NCI-H1694 treated with DMSO at 0.1 percent for 48 hours (cell line): ENCODE data around the gene R3HDM4.

Source experiments
- DNase-seq: peaks from one replicate; lab custom pipeline; 2025; lab: John Stamatoyannopoulos, UW

The R3HDM4 gene

DNA sequence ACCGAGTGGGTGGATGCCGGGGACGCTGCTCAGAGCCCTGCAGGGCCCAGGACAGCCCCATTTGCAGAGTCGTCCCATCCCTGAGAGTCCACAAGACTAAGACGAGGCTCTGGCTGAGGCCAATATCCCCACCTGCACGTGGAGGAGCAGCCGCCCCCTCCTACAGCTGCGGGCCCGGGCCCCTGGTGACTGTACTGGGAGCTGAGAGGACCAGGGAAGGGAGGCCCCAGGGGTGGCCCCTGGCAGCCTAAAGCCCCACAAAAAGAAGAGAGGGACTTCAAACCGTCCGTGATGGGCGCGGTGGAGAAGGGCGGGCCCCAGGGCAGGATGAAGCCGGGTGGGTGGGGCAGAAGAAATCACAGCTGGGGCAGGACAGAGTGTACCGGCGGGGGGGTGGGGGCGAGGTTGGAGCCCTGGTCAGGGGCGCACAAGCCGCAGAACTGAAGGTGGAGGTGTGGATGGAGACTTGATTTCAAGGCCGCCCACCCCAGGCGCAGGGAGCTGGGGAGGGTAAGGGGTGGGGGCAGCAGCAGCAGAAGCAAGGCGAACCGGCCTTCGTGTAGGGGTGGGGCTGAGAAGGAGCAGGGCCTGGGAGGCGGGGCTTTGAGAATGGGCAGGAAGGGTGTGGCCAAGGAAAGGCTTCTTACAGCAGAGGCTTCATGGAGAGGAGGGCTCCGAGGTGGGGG, 40.6 kb downstream of the R3HDM4 start:
- no peak for DNase-seq

- DNase-seq = peak; percentile 7
Measured at GRCh38 chr19:871446-872265, 41.4 kb downstream of the R3HDM4 start.

GRCh38 chr19:870963-871401, 42.0 kb downstream of the R3HDM4 start:
- peak; percentile 51 for DNase-seq

DNA sequence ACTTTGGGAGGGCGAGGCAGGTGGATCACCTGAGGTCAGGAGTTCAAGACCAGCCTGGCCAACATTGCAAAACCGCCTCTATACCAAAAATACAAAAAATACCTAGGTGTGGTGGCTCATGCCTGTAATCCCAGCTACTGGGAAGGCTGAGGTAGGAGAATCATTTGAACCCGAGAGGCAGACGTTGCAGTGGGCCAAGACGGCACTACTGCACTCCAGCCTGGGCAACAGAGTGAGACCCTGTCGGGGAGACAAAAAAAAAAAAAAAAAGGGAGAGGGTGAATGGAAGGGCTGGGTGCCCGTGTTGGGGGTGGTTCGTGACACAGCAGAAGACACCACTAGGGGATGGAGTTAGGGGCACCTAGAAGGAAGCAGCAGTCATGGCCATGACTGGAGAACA, 42.7 kb downstream of the R3HDM4 start:
- DNase-seq = no peak

DNA sequence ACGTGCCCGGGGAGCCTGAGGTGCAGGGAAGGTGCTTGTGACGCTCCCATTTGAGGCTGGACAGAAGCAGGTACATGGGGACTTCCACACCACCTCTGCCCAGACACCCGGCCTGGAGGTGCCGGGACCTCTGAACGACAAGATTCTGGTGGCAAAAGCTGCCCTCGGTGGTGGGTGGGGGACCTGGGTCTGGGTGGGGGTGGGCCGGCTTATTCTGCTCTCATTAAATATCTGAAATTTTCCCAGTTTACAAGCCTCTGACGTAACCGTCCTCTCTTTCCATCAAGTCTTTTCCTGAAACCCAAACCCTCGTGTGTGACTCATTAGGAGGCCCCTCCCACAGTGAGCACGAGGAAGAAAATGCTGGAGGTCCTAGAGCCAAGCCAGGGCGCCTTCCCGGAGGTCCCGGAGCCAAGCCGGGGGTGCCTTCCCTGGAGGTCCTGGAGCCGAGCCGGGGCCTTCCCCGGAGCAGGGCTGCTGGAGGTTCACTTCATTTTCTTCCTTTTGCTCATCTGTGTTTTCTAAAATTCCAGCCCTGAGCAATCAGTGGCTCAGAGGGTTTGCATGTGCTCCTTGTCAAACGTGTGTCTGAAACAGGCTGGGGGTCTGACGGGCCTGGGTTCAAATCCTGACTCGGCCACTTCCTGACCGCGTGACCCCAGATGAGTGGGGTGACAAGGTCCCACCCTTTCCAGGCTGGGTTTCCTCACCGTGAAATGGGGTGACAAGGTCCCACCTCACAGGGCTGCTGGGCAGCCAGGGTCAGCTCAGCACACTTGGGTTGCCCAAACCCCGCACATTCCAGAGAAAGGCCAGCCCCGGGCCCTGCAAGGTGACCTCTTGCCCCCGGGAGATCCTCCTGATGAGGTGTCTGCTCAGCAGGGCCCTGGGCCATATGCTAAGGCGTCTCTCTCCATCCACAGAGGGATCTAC, 43.5 kb downstream of the R3HDM4 start:
- DNase-seq = no peak

- no peak for DNase-seq
Measured at GRCh38 chr19:868458-869244, 44.4 kb downstream of the R3HDM4 start.

DNA sequence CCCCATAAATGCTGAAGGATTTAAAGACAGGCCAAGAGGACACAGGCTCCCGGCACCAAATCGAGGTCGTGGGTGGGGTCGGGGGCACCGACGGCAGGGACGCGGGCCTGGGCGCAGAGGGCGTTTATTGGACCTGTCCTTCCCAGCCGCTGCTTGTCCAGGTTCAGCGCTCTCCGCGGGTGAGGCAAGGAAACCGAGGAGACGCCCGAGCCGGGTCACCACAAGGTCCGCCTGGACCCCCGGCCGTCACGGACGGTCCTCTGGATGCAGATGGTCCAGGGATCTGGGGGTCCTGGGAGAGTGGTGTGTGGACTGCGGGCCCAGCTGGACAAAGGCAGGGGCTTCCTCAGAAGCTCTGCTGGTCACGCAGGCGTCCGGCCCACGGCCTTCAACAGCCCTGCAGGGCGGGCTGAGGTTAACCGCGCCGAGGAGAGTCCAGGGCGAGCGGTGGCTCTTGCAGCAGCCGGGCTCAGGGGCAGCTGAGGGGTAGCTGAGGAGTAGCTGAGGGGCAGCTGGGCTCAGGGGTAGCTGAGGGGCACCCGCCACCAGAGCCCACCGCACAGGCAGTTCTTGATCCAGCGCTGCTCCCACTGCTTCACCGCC, 45.1 kb downstream of the R3HDM4 start:
- DNase-seq = no peak

- no peak for DNase-seq
Measured at GRCh38 chr19:867301-867793, 45.7 kb downstream of the R3HDM4 start.

DNA sequence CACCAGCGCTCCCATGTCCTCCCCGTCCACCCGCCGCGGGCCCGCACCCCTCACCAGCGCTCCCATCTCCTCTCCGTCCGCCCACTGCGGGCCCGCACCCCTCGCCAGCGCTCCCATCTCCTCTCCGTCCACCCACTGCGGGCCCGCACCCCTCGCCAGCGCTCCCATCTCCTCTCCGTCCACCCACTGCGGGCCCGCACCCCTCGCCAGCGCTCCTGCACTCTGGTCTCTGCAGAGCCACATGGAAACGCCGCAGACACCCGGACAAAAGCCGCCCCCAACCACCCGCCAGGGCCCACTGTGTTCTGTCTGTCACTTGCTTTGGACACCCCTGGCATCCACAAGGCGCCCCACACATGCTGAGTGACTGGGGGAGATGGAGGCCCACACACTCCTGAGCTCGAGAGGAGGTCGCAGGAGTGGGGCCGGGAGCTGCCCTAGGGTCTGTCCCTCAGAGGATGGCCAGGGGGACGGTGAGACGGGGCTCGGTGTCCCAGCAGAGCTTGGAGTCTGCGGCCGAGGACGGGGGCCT, 46.2 kb downstream of the R3HDM4 start:
- DNase-seq = no peak

- DNase-seq = no peak
Measured at GRCh38 chr19:863315-863620, 49.8 kb downstream of the R3HDM4 start.

DNA sequence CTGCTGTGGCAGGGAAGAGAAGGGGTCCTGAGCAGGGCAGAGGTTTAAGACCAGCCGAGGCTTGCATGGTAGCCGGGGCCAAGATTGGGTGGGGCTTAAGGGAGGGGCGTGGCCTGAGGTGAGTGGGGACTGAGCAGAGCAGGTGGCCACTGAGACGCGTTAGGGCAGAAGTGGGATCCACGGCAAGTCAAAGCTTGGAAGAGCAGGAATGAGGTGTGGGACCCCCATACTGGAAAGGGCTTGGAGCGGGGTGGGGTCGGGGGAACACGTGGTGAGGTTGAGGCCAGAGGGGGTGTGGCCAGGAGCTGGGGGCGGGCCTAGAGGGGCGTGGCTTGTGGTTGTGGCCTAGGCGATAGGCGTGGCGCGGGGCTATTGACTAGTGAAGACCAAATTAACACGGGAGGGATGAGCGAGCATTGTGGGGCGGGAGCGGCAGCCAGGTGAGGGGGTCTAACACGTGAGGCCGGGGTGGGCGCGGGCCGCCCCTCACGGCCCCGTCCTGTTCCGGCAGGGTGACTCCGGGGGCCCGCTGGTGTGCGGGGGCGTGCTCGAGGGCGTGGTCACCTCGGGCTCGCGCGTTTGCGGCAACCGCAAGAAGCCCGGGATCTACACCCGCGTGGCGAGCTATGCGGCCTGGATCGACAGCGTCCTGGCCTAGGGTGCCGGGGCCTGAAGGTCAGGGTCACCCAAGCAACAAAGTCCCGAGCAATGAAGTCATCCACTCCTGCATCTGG, 50.3 kb downstream of the R3HDM4 start:
- no peak for DNase-seq

DNA sequence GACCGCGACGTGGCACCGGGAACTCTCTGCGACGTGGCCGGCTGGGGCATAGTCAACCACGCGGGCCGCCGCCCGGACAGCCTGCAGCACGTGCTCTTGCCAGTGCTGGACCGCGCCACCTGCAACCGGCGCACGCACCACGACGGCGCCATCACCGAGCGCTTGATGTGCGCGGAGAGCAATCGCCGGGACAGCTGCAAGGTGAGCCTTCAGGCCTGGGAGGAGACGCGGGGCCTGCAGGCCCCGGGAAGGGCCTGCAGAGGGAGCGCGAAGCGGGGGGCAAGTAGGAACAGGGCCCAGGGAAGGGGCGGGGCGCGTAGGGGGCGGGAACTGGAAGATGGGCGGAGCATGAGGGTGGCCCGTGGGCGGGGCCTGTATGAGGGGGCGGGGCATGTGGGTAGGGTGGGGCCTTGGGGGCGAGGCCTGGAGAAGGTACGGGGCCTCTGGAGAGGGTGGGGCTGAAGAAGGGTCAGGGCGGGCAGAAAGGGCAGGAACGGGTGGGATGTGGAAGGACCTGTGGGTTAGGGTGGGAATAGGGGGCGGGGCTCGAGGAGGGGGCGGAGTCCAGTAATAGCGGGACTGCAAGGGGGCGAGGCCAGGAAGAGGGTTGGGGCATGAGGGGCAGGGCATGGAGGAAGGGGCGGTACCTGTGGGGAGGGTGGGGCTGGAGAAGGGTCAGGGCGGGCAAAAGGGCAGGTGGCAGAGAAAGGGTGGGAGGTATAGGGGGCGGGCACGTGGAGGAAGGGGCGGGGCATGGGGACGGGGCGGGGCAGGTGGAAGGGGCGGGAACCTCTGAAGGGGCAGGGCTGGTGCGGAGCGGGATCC, 51.1 kb downstream of the R3HDM4 start:
- no peak for DNase-seq

DNA sequence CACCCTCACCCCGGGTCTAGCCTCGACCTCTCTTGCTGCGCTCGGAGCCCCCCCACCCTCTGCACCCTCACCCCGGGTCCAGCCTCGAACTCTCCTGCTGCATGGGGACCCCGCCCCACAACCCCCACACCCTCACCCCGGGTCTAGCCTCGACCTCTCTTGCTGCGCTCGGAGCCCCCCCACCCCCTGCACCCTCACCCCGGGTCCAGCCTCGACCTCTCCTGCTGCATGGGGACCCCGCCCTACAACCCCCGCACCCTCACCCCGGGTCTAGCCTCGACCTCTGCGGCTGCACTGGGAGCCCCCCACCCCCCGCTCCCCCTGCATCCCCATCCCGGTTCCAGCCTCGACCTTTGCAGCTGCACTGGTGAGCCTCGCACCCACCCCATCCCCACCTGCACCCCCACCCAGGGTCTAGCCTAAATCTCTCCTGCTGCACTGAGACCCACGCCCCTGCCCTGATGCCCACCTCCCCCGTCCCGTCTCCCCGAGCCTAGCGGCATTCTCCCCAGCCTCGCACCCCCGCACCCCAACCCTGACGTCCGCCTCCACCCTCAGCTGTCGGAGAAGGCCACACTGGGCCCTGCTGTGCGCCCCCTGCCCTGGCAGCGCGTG, 51.8 kb downstream of the R3HDM4 start:
- no peak for DNase-seq

DNA sequence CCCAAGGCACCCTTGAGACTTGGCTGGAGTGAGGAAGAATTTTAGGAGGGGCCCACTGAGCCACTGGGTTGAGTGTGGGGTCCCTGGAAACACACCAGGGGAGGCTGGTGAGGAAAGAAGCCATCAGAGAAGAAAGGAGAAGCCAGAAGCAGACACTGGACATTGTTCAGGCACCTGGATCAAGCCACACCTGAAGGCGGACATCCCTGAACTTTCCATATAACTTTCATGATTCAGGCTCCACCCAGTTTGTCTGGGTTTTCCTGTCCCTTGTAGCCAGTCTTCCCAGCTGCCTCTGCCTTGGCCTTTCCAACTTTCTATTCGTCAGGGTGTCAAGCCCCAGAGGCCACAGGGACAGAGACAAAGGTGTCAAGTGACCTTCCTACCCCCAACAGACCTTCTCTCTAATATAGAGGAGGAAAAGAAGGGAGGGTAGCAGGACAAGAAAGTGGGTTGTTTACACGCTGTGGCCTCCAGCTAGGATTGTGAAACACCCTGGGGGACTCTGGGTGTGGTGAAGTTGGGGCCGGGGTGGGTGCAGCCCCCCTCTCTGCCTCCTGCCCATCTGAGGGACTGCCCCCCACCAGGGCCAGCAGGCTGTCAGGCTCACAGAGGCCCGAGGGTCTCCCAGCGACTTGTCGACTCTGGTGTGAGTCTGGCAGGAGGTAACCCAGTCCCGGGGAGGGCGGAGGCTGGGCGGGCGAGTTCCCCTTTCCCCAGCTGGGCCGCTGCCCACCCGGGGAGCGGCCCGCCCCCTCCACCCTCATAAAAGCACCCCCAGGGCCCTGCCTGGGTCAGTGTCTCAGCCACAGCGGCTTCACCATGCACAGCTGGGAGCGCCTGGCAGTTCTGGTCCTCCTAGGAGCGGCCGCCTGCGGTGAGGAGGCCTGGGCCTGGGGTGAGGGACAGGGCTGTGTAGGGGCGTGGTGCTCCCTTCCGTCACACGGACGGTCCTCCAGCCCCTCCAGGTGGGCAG, 53.9 kb downstream of the R3HDM4 start, which contains the start of gene CFD:
CFD (plus strand) TSS at position 797 of the 976 bp plus-strand sequence; CDS start at position 823, 26 bp downstream.
- no peak for DNase-seq

- no peak for DNase-seq
Measured at GRCh38 chr19:858284-858683, 54.7 kb downstream of the R3HDM4 start.

DNA sequence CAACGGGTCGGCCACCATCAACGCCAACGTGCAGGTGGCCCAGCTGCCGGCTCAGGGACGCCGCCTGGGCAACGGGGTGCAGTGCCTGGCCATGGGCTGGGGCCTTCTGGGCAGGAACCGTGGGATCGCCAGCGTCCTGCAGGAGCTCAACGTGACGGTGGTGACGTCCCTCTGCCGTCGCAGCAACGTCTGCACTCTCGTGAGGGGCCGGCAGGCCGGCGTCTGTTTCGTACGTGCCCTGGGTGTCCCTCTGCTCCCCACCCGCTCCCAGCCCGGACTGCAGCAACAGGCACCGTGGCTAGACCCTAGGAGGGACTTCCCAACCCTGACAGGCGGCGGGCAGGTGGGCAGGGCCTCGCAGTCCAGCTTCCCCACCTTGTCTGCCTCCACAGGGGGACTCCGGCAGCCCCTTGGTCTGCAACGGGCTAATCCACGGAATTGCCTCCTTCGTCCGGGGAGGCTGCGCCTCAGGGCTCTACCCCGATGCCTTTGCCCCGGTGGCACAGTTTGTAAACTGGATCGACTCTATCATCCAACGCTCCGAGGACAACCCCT, 57.4 kb downstream of the R3HDM4 start:
- DNase-seq = no peak

DNA sequence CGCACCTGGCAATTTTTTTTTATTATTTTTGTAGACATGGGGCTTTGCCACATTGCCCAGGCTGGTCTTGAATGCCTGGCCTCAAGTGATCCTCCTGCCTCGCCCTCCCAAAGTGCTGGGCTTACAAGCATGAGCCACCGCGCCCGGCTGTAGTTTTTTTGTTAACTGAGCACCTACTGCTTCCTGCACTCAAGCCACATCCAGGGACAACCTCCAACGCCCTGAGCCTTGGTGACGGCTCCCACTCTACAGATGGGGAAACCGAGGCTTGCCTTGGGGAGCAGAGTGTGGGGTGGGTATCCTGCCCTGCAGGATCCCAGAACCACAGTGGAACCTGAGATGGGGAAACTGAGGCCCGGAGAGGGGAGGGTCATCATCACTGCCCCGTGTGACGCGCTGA, 57.9 kb downstream of the R3HDM4 start:
- DNase-seq = no peak
